IMR-90 (cell line): ENCODE measurements around the gene PLCL2. TPM values are rescaled to one million over a fixed set of nuclear protein-coding genes. Genes with fewer than 3 reads are reported as not detected.

Source experiments
- ATAC-seq: fragments of 200-7000 bp; cut with Tn5 transposase; 2 replicates; pipeline ENCODE4 v1.9.1; 2020; ENCODE audit warnings: low read depth, mild to moderate bottlenecking, moderate library complexity
- BruUV-seq: library from RNA; stranded (reverse); fragments of 400-500 nt; replicated peaks from 2 replicates; lab custom pipeline; 2021; lab: Mats Ljungman, UMichigan
- CTCF ChIA-PET: fragments of 300-600 bp; formaldehyde crosslinking; extraction: SDS; loops from one replicate; lab custom pipeline; 2021; ENCODE audit warnings: antibody characterized with exemption; lab: Yijun Ruan, JAX
- POLR2A ChIA-PET: fragments of 300-600 bp; sonication (Branson Sonifier 250); formaldehyde crosslinking; loops from one replicate; lab custom pipeline; 2022; ENCODE audit warnings: antibody characterized with exemption; ENCODE audit not compliant: unreplicated experiment; lab: Charles Lee
- DNase-seq: peaks from one replicate; pipeline ENCODE4 v3.0.0; 2013
- H2AFZ ChIP-seq: replicated peaks from 2 replicates; pipeline ENCODE3; 2013; ENCODE audit warnings: low read length, mild to moderate bottlenecking; ENCODE audit not compliant: poor library complexity
- H2AK5ac ChIP-seq: 2 replicates; pipeline ENCODE4 v1.6.1; 2013; ENCODE audit warnings: low read depth, low read length, inconsistent platforms
- H2AK9ac ChIP-seq: replicated peaks from 2 replicates; pipeline ENCODE3; 2013; ENCODE audit warnings: mild to moderate bottlenecking, low read depth, low read length, moderate library complexity; ENCODE audit not compliant: poor library complexity
- H2BK120ac ChIP-seq: 2 replicates; pipeline ENCODE4 v1.6.1; 2013; ENCODE audit warnings: low read depth, low read length, inconsistent platforms
- H2BK15ac ChIP-seq: 3 replicates; pipeline ENCODE4 v1.6.1; 2013; ENCODE audit warnings: low read depth, low read length, inconsistent platforms
- H2BK20ac ChIP-seq: 2 replicates; pipeline ENCODE4 v1.6.1; 2013; ENCODE audit warnings: low read depth, mild to moderate bottlenecking, inconsistent platforms, low read length, moderate library complexity
- H2BK5ac ChIP-seq: 2 replicates; pipeline ENCODE4 v1.6.1; 2013; ENCODE audit warnings: mild to moderate bottlenecking, low read depth, low read length, inconsistent platforms; ENCODE audit not compliant: poor library complexity, severe bottlenecking
- H3K14ac ChIP-seq: replicated peaks from 2 replicates; pipeline ENCODE4 v1.6.1; 2013; ENCODE audit warnings: low read depth, low read length, inconsistent platforms
- H3K18ac ChIP-seq: 2 replicates; pipeline ENCODE4 v1.6.1; 2013; ENCODE audit warnings: low read depth, low read length, control low read depth
- H3K23ac ChIP-seq: 2 replicates; pipeline ENCODE4 v1.6.1; 2013; ENCODE audit warnings: low read depth, low read length, inconsistent platforms
- H3K27ac ChIP-seq: 2 replicates; pipeline ENCODE4 v1.5.1; 2013; ENCODE audit warnings: mild to moderate bottlenecking, control low read depth, low read length; ENCODE audit not compliant: insufficient read depth
- H3K27me3 ChIP-seq: 2 replicates; pipeline ENCODE4 v1.6.1; 2013; ENCODE audit warnings: low read length; ENCODE audit not compliant: control insufficient read depth, insufficient read depth
- H3K36me3 ChIP-seq: 2 replicates; pipeline ENCODE4 v1.6.1; 2013; ENCODE audit warnings: low read length, mixed read lengths; ENCODE audit not compliant: control insufficient read depth, insufficient read depth
- H3K4ac ChIP-seq: 2 replicates; pipeline ENCODE4 v1.6.1; 2013; ENCODE audit warnings: low read depth, low read length, inconsistent platforms
- H3K4me1 ChIP-seq: 2 replicates; pipeline ENCODE4 v1.6.1; 2013; ENCODE audit warnings: low read length, mixed read lengths; ENCODE audit not compliant: control insufficient read depth, insufficient read depth
- H3K4me2 ChIP-seq: 2 replicates; pipeline ENCODE4 v1.6.1; 2013; ENCODE audit warnings: low read depth, mild to moderate bottlenecking, control low read depth, low read length, moderate library complexity
- H3K4me3 ChIP-seq: 2 replicates; pipeline ENCODE4 v1.5.1; 2013; ENCODE audit warnings: low read depth, mild to moderate bottlenecking, control low read depth, low read length, moderate library complexity; ENCODE audit not compliant: insufficient read depth
- H3K56ac ChIP-seq: 2 replicates; pipeline ENCODE4 v1.6.1; 2013; ENCODE audit warnings: low read length, inconsistent platforms; ENCODE audit not compliant: insufficient read depth; ENCODE audit errors: extremely low read depth
- H3K79me1 ChIP-seq, 2 experiments: 2 replicates each; pipeline ENCODE4 v1.6.1; 2013; ENCODE audit warnings: low read length in 2 of 2, inconsistent platforms in 1 of 2, low read depth in 1 of 2
- H3K9ac ChIP-seq: 2 replicates; pipeline ENCODE4 v1.6.1; 2013; ENCODE audit warnings: low read depth, low read length, control low read depth
- H3K9me1 ChIP-seq: 2 replicates; pipeline ENCODE4 v1.6.1; 2013; ENCODE audit warnings: low read length, inconsistent platforms; ENCODE audit not compliant: insufficient read depth
- H3K9me3 ChIP-seq: 2 replicates; pipeline ENCODE4 v1.6.1; 2013; ENCODE audit warnings: low read length; ENCODE audit not compliant: control insufficient read depth, insufficient read depth
- H4K20me1 ChIP-seq: 2 replicates; pipeline ENCODE4 v1.6.1; 2013; ENCODE audit warnings: low read length, inconsistent platforms; ENCODE audit not compliant: insufficient read depth
- H4K5ac ChIP-seq: 2 replicates; pipeline ENCODE4 v1.6.1; 2013; ENCODE audit warnings: mild to moderate bottlenecking, low read depth, low read length, control low read depth
- H4K8ac ChIP-seq, 2 experiments: 2 replicates each; pipeline ENCODE4 v1.6.1; 2013; ENCODE audit warnings: low read depth in 2 of 2, low read length in 2 of 2, control low read depth in 1 of 2, inconsistent platforms in 1 of 2
- H4K91ac ChIP-seq: 2 replicates; pipeline ENCODE4 v1.6.1; 2013; ENCODE audit warnings: low read depth, low read length, inconsistent platforms; ENCODE audit not compliant: insufficient read depth
- BHLHE40 ChIP-seq: fragments of 150-350 bp; IDR thresholded peaks from 2 replicates; pipeline ENCODE4 v1.6.1; 2016; ENCODE audit warnings: mild to moderate bottlenecking, low read depth, low read length
- CEBPB ChIP-seq: IDR thresholded peaks from 2 replicates; pipeline ENCODE4 v1.6.1; 2012; ENCODE audit warnings: low read depth, low read length, improper control_type of control experiment
- CHD1 ChIP-seq: IDR thresholded peaks from 2 replicates; pipeline ENCODE4 v1.6.1; 2012; ENCODE audit warnings: low read depth, low read length, improper control_type of control experiment
- CTCF ChIP-seq: conservative IDR thresholded peaks from 2 replicates; pipeline ENCODE4 v1.5.1; 2012; ENCODE audit warnings: mild to moderate bottlenecking, low read depth, low read length, improper control_type of control experiment
- ELK1 ChIP-seq: fragments of 150-350 bp; IDR thresholded peaks from 2 replicates; pipeline ENCODE4 v1.6.1; 2016; ENCODE audit warnings: low read depth, mild to moderate bottlenecking, low read length, moderate library complexity, borderline replicate concordance
- FOS ChIP-seq: fragments of 150-350 bp; IDR thresholded peaks from 2 replicates; pipeline ENCODE4 v1.6.1; 2016; ENCODE audit warnings: low read depth, low read length
- MAFK ChIP-seq: IDR thresholded peaks from 2 replicates; pipeline ENCODE4 v1.6.1; 2012; ENCODE audit warnings: low read depth, low read length, improper control_type of control experiment
- NFE2L2 ChIP-seq: fragments of 150-350 bp; IDR thresholded peaks from 2 replicates; pipeline ENCODE4 v1.6.1; 2016; ENCODE audit warnings: low read depth, mild to moderate bottlenecking, low read length
- POLR2A ChIP-seq: IDR thresholded peaks from 2 replicates; pipeline ENCODE4 v1.6.1; 2012; ENCODE audit warnings: mild to moderate bottlenecking, low read depth, low read length
- RAD21 ChIP-seq: IDR thresholded peaks from 2 replicates; pipeline ENCODE4 v1.6.1; 2012; ENCODE audit warnings: low read length, improper control_type of control experiment
- RCOR1 ChIP-seq: IDR thresholded peaks from 2 replicates; pipeline ENCODE4 v1.6.1; 2012; ENCODE audit warnings: mild to moderate bottlenecking, low read length, improper control_type of control experiment; ENCODE audit not compliant: insufficient replicate concordance
- RFX5 ChIP-seq: IDR thresholded peaks from 2 replicates; pipeline ENCODE4 v1.8.0; 2012; ENCODE audit warnings: low read depth, mild to moderate bottlenecking, low read length, moderate library complexity
- SMC3 ChIP-seq: fragments of 150-350 bp; IDR thresholded peaks from 2 replicates; pipeline ENCODE4 v1.6.1; 2016; ENCODE audit warnings: low read depth, mild to moderate bottlenecking, antibody characterized with exemption, low read length, moderate library complexity
- USF2 ChIP-seq: fragments of 150-350 bp; IDR thresholded peaks from 2 replicates; pipeline ENCODE4 v1.6.1; 2017; ENCODE audit warnings: mild to moderate bottlenecking, antibody characterized with exemption, low read length, low read depth
- WGBS, 2 experiments: methylation state at CpG; one replicate each; pipeline versions ENCODE4 v1.1.5 to v1.1.7; 2013; ENCODE audit warnings: missing lambda C conversion rate in 2 of 2; ENCODE audit not compliant: insufficient read length in 1 of 2; ENCODE audit errors: extremely low coverage in 2 of 2; 5-methylcytosine and 5-hydroxymethylcytosine counted together
- dilution Hi-C: fragments of 300-500 bp; cut with HindIII; formaldehyde crosslinking; loops from one replicate; pipeline ENCODE4 v1.14.3; 2018; ENCODE audit warnings: low sequenced_read_pairs; ENCODE audit not compliant: unreplicated experiment
- in situ Hi-C: fragments of 300-500 bp; cut with MboI; formaldehyde crosslinking; loops from 3 replicates; pipeline ENCODE4 v1.14.3; 2019; ENCODE audit warnings: low sequenced_read_pairs, inconsistent platforms, mixed read lengths
- intact Hi-C: fragments of 100-400 bp; cut with micrococcal nuclease; formaldehyde crosslinking; loops from 2 replicates; pipeline ENCODE4 v1.10.0; 2022
- polyA plus RNA-seq, 3 experiments: library from polyadenylated mRNA; depleted of rRNA; stranded (reverse); fragments of >200 nt; gene quantifications; 2 replicates each; pipeline ENCODE4 v1.2.3, GENCODE V29; 2012; ENCODE audit warnings: low replicate concordance in 1 of 3
- total RNA-seq: library from RNA; depleted of rRNA; stranded (reverse); fragments of >200 nt; gene quantifications from 2 replicates; pipeline ENCODE4 v1.2.3, GENCODE V29; 2012

Gene PLCL2
- total and polyA plus RNA-seq, 2 of the 4 experiments (the other 2 are of a cell fraction) = 0.92 to 3.8 TPM

- dilution Hi-C loops (no loop called here), in situ Hi-C loops (no loop called here), intact Hi-C loops (no loop called here)
- ChIA-PET CTCF (no interaction called here), POLR2A (no interaction called here)
- ATAC-seq (no peak), DNase-seq (no peak)
- TF ChIP-seq USF2 (no peak), ELK1 (no peak), RAD21 (no peak), CHD1 (no peak), SMC3 (no peak), RFX5 (no peak), RCOR1 (no peak), CEBPB (no peak), MAFK (no peak), FOS (no peak), NFE2L2 (no peak), BHLHE40 (no peak), CTCF (no peak), POLR2A (no peak)
- Histone ChIP-seq H2BK15ac (no peak overlapping the region), H3K4me1 (no peaks in the 10 kb centered on the region), H3K4ac (no peak overlapping the region), H3K14ac (no peak overlapping the region), H3K9me3 (no peaks in the 10 kb centered on the region), H3K27ac (no peak overlapping the region), H2AFZ (no peak overlapping the region), H3K79me1 (no peaks in the 10 kb centered on the region), H3K36me3 (no peaks in the 10 kb centered on the region), H3K4me3 (no peak overlapping the region), H3K9ac (no peak overlapping the region), H3K18ac (no peak overlapping the region), H3K23ac (no peak overlapping the region), H2BK120ac (no peak overlapping the region), H3K27me3 (no peaks in the 10 kb centered on the region; the same call in 1 of the 2 replicates), H2BK5ac (no peak overlapping the region), H3K4me2 (no peak overlapping the region), H2BK20ac (no peak overlapping the region), H3K56ac (no peak overlapping the region), H4K8ac (no peak overlapping the region), H2AK5ac (no peak overlapping the region), H4K20me1 (no peaks in the 10 kb centered on the region), H3K9me1 (no peaks in the 10 kb centered on the region), H4K91ac (no peak overlapping the region), H2AK9ac (no peak overlapping the region), H4K5ac (no peak overlapping the region)
- WGBS, 2 experiments = no CpG with 5 or more reads among the region's 3 CpGs
- no TSS peak for BruUV-seq
Observed at GRCh38 chr3:17115186-17115585, 230.4 kb downstream of the PLCL2 start.
